Measurements from ENCODE around the gene ADAM8. TPM values are rescaled to one million over a fixed set of nuclear protein-coding genes. Genes with fewer than 3 reads are reported as not detected.
"Not testable (repeated sequence)": the region's sequence is repeated elsewhere in the genome, so short reads cannot be mapped to it uniquely, and the experiment has no call there.

The ADAM8 gene
- total RNA-seq, result 1.6 and 15.8 TPM in 2 replicates

DNA sequence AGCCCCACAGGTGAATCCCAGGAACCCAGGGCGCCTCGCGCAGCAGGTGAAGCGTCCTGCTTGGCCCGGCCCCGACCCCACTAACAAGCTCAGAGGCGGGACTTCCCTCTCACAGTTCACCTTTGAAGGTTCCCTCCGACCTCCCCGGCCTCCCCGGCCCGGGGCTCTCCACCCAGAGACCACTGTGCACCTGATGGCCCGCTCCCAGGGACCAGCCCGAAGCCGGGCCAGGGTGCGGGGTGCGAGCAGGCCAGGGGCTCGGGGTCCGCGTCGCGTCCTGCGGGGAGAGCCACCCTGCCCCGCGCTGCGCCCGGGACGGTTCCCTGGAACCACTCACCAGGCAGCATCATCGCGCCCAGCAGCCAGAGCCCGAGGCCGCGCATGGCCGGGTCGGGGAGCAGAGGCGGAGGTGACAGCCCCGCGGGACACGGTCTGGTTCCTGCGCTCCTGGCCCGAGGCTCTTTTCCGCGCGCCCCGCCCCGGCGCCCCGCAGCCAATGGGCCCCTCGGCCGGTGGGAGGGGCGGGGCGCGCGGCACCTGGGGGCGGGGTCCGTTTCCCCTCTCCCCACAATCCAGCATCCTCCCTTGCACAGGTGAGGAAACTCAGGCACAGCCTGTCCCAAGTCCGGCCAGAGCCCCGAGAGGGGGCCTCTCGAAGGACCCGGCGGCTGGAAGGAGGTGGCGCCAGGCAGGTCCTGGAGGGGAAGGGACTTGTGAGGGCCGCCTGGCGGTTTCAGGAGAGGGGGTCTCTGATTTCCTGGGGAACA is at the start of gene ADAM8:
ADAM8 (minus strand) TSS at position 434 of the 767 bp plus-strand sequence; CDS start at position 383, 51 bp downstream.
- no peak for DNase-seq (ENCODE audit: low read depth)

DNA sequence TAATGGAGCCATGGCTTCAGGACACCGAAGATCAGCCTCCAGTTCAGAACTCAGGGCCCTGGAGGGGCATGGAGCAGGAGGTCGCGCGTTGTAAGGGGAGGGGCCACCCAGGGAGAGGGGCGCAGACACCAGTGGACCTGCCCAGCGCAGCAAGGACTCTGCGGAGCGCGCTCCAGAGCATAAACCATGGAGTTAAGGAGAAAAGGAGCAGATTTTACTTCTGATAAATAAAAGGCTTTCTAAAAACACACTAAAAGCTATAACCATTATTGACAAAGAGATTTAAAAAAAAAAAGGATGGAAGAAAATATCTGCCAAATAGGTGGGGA is 49.5 kb upstream of the ADAM8 start:
- no peak for DNase-seq (ENCODE audit: low read depth)

DNA sequence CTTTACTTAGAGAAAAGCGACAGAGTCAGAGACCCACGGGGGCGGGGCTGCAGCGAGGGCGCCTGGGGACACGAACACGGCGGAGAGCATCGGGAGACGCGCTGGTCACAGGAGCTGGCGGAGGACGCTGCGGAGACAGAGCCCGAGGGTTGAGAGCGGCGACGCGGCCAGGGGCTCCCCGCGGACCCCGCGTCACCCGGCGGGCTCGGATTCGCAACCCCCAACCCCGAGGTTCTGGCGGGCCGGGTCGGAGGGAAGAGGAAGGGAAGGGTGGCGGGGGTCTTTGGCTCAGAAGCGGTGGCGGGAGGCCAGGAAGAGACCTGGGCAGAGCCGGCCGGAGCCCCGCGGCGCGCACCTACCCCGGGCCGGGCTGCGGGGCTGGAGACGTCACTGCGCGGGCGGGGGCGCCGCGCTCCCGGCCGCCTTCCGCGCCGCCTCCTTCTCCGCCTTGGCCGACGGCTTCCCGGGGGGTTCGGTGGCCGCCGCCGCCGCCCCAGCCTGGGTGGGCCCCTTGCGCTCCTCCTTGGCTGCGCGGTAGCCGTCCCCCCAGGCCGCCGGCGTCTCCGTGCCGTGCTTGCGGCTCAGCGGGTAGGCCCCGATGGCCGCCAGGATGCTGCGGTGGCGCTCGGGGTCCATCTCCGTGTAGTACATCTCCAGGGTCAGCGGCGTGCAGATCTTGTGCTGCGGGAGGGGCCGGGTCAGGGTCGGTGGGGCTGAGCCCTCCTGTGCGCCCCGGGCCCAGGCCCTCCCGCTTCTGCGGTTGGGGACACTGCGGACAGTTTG is 49.0 kb upstream of the ADAM8 start:
- no peak for DNase-seq (ENCODE audit: low read depth)

DNA sequence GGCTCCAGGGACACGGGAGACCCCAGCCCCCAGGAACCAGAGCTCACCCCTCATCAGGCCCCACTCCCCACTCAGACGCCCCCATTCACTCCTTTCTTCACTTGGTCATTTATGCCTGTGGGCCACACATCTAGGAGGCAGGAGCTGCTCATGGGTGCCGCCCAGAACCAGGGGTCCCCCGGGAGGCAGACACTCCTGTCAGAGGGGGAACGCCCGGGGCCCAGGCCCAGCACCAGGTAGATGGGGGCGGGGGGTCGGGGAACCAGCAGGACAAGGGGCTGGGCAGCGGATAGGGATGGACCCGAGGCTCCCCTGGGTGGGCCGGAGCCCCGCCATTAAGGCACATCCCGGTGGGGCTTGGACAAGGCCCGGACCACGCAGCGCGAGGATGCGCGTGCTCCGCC is 48.2 kb upstream of the ADAM8 start:
- no peak for DNase-seq (ENCODE audit: low read depth)

DNA sequence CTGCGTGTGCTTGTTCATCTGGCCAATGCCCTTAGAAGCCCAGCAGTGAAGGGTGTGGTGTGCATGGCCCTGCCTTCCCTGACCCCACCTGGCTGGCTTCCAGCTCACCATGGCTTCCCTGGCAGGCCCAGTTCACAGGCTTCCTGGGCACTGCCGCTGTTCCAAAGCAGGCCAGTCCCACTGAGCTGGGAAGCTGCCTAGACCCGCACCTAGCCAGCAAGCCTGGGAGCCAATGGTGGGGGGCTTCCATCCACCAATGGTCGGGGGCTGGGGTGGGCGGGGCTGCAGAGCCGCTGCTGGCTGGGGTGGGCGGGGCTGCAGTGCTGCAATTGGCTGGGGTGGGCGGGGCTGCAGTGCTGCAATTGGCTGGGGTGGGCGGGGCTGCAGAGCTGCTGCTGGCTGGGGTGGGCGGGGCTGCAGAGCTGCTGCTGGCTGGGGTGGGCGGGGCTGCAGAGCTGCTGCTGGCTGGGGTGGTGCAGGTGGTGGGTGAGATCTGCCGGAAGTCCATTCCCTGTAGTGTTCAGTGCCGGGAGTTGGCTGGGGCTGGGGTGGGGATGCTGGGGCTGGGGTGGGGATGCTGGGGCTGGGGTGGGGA is 47.6 kb upstream of the ADAM8 start:
- DNase-seq (ENCODE audit: low read depth), result peak; percentile 66

DNA sequence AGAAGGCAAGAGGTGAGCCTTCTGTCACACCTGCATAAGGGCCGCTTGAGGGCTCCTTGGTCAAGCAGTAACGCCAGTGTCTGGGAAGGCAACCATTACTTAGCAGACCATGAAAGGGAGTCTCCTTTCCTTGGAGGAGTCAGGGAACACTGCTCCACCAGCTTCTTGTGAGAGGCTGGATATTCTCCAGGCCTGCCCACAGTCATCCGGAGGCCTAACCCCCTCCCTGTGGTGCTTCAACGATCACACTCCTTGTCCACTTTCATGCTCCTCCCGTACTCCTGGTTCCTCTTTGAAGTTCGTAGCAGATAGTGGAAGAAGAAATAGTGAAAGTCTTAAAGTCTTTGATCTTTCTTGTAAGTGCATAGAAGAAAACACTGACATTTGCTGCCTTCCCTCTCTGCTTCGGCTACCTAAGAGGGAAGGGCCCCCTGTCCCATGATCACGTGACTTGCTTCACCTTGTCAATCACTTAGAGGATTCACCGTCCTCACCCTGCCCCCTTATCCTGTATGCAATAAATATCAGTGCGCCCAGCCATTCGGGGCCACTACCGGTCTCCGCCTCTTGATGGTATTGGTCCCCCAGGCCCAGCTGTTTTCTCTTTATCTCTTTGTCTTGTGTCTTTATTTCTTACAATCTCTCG is 45.5 kb upstream of the ADAM8 start:
- DNase-seq (ENCODE audit: low read depth), result not testable (repeated sequence)

DNA sequence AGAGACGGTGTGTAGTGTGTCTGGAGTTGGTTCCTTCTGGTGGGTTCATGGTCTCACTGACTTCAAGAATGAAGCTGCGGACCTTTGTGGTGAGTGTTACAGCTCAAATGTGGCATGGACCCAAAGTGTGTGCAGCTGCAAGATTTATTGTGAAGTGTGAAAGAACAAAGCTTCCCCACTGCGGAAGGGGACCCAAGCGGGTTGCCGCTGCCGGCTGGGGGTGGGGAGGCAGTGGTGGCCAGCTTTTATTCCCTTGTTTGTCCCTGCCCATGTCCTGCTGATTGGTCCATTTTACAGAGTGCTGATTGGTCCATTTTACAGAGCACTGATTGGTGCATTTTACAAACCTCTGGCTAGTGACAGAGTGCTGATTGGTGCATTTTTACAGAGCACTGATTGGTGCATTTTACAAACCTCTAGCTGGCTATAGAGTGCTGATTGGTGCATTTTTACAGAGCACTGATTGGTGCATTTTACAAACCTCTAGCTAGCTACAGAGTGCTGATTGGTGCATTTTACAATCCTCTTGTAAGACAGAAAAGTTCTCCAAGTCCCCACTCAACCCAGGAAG is 44.3 kb upstream of the ADAM8 start:
- DNase-seq (ENCODE audit: low read depth), result not testable (repeated sequence)

DNA sequence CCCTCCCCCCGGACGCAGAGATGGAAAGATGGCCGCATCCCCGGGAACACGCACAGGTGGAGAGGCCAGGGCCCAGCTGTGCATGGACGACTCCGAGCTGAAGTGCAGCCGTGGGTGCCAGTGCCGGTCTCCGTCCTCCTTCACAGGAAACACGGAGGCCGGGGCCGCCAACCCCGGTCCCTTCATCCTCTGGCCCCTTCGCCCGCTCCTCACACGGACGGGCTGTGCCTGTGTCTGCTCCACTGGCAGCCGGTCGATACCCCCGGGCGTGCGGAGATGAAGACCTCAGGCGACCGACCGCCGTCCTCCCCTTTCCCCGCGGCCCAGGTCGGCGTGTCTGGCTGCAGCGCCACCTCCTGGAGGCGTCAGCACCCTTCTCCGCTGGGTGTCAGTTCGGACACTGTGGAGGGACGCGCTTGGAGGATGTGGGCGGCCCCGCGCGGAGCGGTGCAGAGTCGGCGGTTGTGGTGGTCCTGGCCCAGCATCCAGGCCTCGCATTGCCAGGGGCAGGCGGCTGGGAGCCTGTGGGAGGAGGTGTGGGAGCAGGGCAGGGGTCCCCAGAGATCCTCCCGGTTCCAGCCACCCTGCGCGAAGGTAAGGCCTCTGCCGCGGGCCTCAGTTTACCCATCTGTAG is 41.9 kb upstream of the ADAM8 start:
- DNase-seq (ENCODE audit: low read depth), result peak; percentile 9

DNA sequence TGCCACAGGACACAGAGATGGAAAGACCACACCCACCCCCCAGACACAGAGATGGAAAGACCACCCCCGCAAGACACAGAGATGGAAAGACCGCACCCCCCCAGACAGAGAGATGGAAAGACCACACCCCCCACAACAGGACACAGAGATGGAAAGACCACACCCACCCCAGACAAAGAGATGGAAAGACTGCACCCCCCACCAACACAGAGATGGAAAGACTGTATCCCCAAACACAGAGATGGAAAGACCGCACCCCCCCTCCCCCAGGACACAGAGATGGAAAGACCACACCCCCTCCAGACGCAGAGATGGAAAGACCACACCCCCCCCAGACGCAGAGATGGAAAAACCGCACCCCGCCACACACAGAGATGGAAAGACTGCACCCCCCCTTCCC is 40.1 kb upstream of the ADAM8 start:
- no peak for DNase-seq (ENCODE audit: low read depth)

DNA sequence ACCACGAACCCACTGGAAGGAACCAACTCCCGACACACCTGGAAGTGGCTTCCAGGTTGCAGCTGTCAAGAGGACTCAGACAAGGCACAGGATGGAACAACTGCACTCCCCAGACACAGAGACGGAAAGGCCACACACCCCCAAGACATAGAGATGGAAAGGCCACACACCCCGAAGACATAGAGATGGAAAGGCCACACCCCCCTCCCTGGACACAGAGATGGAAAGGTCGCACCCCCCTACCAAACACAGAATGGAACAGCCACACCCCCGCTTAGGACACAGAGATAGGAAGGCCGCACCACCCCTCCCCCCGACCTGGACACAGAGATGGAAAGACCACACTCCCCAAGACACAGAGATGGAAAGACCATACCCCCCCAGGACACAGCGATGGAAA is 39.6 kb upstream of the ADAM8 start:
- DNase-seq (ENCODE audit: low read depth), result no peak

DNA sequence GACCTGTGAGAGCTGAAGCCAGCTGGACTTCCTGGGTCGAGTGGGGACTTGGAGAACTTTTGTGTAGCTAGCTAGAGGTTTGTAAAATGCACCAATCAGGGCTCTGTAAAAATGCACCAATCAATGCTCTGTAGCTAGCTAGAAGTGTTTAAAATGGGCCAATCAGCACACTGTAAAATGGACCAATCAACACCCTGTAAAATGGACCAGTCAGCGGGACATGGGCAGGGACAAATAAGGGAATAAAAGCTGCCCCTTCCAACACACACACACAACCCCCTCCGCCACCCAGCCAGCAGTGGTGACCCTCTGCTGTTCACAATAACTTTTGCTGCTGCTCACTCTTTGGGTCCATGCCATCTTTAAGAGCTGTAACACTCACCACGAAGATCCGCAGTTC is 39.2 kb upstream of the ADAM8 start:
- DNase-seq (ENCODE audit: low read depth), result no peak

DNA sequence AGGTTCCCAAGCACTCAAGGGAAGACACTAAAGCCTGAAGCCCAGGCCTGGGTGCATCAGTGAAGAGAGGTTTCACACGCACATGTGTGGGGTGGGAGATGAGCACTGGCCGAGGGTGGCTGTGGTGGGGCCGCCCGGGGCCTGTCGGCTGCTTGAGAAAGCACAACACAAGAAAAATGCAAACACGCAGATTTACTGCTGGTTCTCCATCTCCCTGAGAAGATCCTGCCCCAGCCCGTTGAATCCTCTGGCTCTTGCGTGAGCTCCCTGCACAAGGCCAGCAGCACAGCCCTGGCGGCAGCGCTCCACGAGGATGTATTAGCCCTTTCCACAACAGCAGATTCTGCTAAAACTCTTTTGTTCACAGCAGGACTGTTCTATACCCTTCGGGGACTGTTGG is 38.2 kb upstream of the ADAM8 start:
- DNase-seq (ENCODE audit: low read depth), result no peak

DNA sequence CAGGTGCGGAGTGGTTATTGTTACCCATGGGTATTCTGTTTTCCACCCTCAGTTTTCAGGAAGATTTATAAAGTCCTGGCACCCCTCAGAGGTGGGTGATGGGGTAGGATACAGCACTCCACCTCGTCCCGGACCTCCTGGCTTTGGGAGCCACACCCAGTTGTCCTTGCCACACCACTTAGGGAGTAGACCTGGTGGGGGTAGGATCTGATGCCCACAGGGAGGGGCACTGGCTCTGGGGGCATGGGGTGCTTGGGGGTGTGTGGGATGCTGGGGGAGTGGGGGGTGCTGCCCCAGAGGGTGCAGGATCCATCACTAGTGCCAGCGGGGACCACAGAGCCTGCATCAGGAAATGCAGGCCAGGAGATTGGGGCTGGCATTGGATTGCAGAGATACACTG is 36.5 kb upstream of the ADAM8 start:
- DNase-seq (ENCODE audit: low read depth), result no peak

DNA sequence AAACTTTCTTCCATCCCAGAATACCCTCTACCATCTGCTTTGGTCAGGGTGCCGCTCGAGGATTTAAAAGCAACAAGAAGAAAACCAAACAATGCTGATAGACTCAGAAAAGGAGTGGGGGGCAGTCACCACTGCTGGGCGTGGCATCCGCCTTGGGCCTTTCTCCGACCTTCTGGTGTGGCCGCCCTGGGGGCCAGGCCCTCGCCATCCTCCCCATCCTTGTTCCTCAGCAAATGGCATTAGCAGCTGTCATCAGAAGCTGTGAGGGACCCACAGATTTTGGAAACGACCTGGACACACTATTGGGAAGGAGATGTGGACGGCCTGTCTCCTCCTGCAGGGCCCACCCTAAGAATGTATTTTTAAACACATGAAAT is 36.1 kb upstream of the ADAM8 start:
- no peak for DNase-seq (ENCODE audit: low read depth)

DNA sequence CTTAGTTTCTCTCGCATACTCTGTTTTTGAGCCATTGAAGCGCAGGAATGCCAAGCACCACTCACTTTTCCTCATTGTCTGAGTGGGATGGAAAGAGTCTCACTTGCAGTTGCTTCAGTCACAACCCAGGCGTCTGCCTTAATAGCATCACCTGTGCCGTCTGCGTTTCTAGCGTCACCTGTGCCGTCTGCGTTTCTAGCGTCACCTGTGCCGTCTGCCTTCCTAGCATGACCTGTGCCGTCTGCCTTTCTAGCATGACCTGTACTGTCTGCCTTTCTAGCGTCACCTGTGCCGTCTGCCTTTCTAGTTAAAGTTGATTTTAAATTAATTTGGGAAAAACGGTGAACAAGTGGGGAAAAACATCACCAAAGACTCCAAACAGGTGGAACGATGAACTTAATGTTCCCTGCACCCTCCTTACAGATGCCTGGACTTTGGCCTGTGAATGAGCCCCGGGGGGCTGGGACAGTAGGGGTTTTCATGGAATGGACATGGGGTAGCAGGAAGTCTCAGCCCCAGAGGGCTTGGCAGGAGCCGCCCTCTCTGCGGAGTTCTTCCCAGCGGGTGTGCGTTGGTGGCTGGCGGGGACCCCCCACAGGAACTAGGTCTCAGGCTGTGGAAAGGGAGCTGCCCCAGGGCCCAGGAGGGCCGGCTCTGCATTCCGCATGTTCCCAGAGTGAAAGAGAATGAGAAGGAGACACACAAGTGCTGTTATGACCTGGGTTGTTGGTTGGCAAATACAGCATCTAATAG is 35.5 kb upstream of the ADAM8 start:
- no peak for DNase-seq (ENCODE audit: low read depth)

DNA sequence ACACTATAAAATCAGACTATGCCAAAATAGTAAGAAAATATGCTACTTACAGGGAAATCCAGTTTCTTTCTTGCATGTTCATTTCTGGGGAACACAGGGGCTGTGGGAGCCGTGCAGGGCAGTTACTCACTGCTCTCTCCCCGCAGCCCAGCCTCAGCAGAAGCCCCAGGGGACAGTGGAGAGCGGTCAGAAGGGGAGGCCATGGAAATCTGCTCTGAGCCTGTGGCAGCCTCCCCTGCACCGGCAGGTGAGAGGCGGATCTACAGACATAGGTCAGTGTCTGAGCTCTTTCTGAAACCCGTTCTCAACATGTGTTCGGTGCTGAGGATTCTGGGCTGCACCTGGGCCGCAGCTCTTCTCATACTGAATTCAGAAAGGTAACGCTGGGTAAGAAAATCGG is 34.9 kb upstream of the ADAM8 start:
- DNase-seq (ENCODE audit: low read depth), result no peak

DNA sequence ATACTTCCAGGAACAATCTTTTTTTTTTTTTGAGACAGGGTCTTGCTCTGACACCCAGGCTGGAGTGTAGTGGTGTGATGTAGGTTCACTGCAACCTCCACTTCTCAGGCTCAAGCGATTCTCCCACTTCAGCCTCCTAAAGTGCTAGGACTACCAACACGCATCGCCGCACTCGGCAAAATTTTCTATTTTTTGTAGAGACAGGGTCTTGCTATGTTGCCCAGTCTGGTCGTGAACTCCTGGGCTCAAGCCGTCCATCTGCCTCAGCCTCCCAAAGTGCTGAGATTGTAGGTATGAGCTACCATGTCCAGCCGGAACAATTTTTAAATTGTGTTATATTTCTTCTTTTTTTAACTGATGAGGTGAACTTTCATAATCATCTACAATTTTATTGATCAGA is 34.1 kb upstream of the ADAM8 start:
- no peak for DNase-seq (ENCODE audit: low read depth)

DNA sequence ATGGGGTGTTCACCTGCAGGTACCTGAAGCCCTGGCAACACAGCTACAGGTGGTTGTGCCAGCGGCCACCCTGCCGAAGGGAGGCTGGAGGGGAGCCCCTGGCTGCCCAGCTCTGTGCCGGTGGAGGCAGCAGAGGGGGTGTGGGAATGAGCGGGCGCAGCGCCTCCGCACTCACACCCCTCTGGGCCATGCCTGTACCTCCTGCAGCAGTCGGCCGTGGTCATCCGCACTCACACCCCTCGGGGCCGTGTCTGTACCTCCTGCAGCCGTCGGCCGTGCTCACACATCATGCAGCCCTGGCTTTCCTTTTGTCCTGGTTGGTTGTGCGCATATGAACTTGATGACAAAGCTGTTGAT is 33.7 kb upstream of the ADAM8 start:
- DNase-seq (ENCODE audit: low read depth), result no peak

DNA sequence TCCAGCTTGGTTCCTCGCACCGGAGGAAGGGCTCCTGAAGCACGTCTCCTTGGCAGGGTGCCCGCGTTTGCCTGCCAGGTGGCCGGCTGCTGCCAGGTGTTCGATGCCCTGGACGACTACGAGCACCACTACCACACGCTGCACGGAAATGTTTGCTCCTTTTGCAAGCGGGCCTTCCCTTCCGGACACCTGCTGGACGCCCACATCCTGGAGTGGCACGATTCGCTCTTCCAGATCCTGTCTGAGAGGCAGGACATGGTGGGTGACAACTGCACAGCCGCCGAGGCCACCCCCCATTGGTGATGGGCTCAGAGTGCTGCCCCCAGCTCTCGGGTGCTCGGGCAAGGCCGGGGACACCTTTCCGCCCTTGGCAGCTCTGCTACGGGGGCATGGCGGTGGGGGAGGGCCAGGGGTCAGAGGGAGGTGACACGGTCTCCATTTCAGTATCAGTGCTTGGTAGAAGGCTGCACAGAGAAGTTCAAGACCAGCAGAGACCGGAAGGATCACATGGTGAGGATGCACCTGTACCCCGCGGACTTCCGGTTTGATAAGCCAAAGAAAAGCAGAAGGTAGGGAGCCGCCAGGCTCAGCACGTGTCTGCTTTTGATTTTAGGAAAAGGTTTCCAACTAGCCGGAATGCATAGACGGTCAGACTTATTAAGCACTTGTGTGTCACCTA is 33.2 kb upstream of the ADAM8 start:
- no peak for DNase-seq (ENCODE audit: low read depth)

DNA sequence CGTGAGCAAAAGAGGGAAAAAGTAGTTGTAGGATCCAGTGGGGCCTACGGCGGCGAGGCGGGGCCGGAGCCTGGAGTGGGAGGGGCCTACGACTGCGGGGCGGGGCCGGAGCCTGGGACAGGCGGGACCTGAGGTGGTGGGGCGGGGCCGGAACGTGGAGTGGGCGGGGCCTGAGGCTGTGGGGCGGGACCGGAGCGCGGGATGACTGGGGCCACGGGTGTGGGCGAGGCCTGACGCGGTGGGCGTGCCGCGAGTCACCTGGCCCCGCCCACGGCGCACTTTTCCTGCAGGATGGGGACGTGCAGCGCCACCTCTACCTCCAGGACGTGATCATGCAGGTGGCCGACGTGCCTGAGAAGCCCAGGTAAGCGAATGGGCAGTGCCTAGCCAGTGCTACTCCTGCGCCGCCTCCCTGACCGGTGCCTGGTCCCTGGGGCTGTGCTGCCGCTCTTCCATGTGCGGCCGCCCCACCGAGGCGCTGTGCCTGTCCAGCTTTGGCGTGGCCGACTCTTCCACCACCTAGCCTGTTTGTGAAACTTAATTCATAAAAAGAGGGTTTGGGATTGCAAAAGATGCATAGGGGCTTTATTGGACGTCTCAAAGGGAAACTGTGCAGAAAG is 32.5 kb upstream of the ADAM8 start:
- peak; percentile 70 for DNase-seq (ENCODE audit: low read depth)

Data from renal cortical epithelial cell (primary cell).